ENCODE data around the gene NR2F6. TPM values are rescaled to one million over a fixed set of nuclear protein-coding genes. Genes with fewer than 3 reads are reported as not detected.
A peak's percentile ranks its signal among the peaks of the same experiment; 100 is the strongest.

Gene NR2F6
- total RNA-seq (ENCODE audit: unreplicated experiment) = 69.9 TPM
- long read RNA-seq, partial matches to known transcripts = 23 of 24 reads
- long read RNA-seq, other reads (novel, unspliced or antisense) = 0 of 24 reads

DNA sequence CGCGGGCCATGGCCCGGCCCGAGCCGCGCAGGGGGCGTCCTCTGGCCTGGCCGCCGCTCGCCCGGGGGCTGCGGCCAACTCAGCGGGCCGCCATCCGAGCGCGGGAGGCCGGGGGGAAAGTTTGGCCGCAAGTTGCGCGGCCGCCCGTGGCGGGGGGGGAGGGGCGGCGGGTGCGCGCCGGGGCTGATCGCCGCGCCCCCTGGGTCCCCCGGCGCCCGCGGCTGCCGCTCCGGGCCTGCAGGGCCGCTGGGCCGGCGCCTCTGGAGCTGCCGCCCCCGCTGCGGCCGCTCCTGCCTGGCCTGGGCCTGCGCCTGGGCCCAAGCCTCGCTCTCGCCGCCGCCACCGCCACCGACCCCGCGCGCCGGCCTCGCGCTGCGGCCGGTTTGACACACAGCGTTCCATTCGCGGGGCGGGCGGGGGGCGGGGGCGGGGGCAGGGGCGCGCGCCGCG, at the start of gene NR2F6:
Gene NR2F6 (minus strand): TSS at position 385 of the 450 bp plus-strand sequence. CDS start 699 bp downstream, outside the sequence.
- H3K36me3 Mint-ChIP-seq (ENCODE audit: low read depth, unreplicated experiment) = peaks cover 8% of the 10 kb centered on the region
- H3K9me3 Mint-ChIP-seq (ENCODE audit: unreplicated experiment) = no peaks in the 10 kb centered on the region
- peaks cover 29% of the 10 kb centered on the region for H3K27me3 Mint-ChIP-seq (ENCODE audit: unreplicated experiment)
- peak within 1 kb of the TSS; percentile 97 for H3K4me3 Mint-ChIP-seq (ENCODE audit: unreplicated experiment)
- H3K4me1 Mint-ChIP-seq (ENCODE audit: unreplicated experiment) = peaks cover 23% of the 10 kb centered on the region
- H3K27ac Mint-ChIP-seq (ENCODE audit: unreplicated experiment) = peak within 1 kb of the TSS; percentile 64
- DNase-seq (ENCODE audit: low spot score) = no peak
- TF ChIP-seq, protein P1, sequence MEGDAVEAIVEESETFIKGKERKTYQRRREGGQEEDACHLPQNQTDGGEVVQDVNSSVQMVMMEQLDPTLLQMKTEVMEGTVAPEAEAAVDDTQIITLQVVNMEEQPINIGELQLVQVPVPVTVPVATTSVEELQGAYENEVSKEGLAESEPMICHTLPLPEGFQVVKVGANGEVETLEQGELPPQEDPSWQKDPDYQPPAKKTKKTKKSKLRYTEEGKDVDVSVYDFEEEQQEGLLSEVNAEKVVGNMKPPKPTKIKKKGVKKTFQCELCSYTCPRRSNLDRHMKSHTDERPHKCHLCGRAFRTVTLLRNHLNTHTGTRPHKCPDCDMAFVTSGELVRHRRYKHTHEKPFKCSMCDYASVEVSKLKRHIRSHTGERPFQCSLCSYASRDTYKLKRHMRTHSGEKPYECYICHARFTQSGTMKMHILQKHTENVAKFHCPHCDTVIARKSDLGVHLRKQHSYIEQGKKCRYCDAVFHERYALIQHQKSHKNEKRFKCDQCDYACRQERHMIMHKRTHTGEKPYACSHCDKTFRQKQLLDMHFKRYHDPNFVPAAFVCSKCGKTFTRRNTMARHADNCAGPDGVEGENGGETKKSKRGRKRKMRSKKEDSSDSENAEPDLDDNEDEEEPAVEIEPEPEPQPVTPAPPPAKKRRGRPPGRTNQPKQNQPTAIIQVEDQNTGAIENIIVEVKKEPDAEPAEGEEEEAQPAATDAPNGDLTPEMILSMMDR (IDR thresholded peaks at IDR 0.05; ENCODE audit: unreplicated experiment) = no peak

DNA sequence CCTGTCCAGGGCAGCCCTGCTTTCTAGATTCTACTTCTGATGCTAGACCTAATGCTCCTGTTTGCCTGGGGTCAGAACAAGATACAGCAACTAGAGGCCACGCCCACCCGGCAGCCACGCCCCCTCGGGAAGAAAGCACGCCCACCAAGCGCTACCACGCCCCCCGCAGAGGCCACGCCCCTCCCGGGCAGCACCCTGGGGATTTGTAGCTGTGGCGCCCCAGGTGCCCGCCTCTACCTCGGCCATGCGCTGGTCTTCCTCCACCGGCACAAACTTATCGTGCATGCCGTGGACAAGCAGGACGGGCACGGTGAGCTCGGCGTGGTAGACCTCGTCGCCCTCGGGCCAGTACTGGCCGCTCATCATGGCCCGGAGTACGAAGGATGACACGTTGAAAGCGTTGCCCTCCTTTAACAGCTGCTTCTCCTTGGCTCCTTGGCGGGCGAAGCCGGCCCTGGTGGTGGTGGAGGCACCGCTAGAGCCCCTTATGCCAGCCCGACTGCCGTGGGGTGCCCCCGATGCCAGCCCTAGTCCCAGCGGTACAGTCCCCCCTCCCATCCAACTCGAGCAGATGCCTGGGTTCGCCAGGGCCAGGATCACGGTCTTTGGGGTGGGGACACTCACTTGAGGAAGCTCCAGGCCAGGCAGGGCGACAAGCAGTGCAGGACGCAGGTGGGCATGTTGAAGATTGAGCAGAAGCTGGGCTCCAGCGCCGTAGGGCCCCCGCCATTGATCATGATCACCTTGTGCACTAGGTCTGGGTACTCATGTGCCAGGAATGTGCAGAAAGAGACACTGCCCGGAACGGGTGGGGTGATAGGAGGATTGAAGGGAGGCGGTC, 48.6 kb upstream of the NR2F6 start:
- no peaks in the 10 kb centered on the region for H3K36me3 Mint-ChIP-seq (ENCODE audit: low read depth, unreplicated experiment)
- no peak overlapping the region for H3K4me3 Mint-ChIP-seq (ENCODE audit: unreplicated experiment)
- DNase-seq (ENCODE audit: low spot score) = peak; percentile 46
- no peaks in the 10 kb centered on the region for H3K4me1 Mint-ChIP-seq (ENCODE audit: unreplicated experiment)
- TF ChIP-seq, protein P1 (IDR thresholded peaks at IDR 0.05; ENCODE audit: unreplicated experiment) = no peak
- H3K9me3 Mint-ChIP-seq (ENCODE audit: unreplicated experiment) = no peaks in the 10 kb centered on the region
- peaks cover 3% of the 10 kb centered on the region for H3K27me3 Mint-ChIP-seq (ENCODE audit: unreplicated experiment)
- H3K27ac Mint-ChIP-seq (ENCODE audit: unreplicated experiment) = no peak overlapping the region

DNA sequence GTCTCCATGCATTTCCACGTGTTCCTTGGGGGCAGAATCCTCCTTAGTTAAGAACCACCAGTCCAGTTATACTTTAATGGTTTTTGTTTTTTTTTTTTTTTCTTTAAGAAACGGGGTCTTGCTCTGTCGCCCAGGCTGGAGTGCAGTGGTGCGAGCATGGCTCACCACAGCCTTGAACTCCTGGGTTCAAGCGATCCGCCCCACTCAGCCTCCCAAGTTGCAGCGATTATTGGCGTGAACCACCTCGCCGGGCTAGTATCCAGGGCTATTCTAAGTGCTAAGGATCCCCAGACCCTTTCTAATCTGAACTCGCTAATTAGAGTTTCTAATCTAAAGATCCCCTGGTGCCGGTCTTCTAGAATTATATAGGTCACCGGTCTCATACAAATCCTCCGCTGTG, 47.9 kb upstream of the NR2F6 start:
- H3K4me1 Mint-ChIP-seq (ENCODE audit: unreplicated experiment) = no peaks in the 10 kb centered on the region
- TF ChIP-seq, protein P1 (IDR thresholded peaks at IDR 0.05; ENCODE audit: unreplicated experiment) = no peak
- H3K36me3 Mint-ChIP-seq (ENCODE audit: low read depth, unreplicated experiment) = no peaks in the 10 kb centered on the region
- no peak for DNase-seq (ENCODE audit: low spot score)
- H3K9me3 Mint-ChIP-seq (ENCODE audit: unreplicated experiment) = no peaks in the 10 kb centered on the region
- H3K4me3 Mint-ChIP-seq (ENCODE audit: unreplicated experiment) = no peak overlapping the region
- H3K27ac Mint-ChIP-seq (ENCODE audit: unreplicated experiment) = no peak overlapping the region
- H3K27me3 Mint-ChIP-seq (ENCODE audit: unreplicated experiment) = peaks cover 3% of the 10 kb centered on the region

DNA sequence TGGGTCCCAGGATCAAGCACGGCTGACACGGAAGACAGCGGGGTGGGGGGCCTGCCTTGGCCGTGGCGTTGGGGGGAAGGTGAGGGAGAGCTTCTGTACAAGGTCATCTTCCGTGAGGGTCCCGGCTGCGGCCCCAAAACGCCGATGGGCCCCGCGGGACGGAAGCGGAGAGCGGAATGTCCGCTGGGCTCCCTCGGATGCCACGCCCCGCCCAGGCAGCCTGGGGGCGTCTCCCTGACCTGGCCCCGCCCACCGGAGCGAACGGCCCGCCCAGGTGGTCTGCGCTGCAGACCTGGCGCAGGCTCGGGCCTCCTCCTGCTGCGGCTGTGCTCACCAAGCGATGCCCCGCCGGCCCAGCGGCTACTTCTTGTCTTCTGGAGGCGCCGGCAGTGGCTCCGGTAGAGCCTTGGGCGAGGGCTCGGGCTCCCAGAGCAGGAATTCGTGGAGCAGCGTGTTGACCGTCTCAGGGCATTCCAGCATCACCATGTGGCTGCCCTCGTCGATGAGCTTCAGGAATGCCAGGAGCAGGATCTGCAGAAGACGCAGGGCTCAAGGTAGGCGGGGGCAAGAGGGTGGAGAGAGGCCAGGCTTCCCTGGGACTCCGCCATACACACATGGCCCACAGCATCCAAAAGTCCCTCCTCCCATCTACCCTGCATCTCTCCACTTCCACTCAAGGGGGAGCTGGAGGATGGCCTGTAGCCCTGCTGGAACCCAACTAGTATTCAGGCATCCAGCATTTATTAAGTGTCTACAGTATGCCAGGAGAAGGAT, 46.8 kb upstream of the NR2F6 start:
- Mint-ChIP-seq H3K27me3 (ENCODE audit: unreplicated experiment) (peaks cover 3% of the 10 kb centered on the region), H3K36me3 (ENCODE audit: low read depth, unreplicated experiment) (no peaks in the 10 kb centered on the region), H3K27ac (ENCODE audit: unreplicated experiment) (no peak overlapping the region), H3K9me3 (ENCODE audit: unreplicated experiment) (no peaks in the 10 kb centered on the region), H3K4me3 (ENCODE audit: unreplicated experiment) (peak overlapping the region; percentile 80), H3K4me1 (ENCODE audit: unreplicated experiment) (no peaks in the 10 kb centered on the region)
- peak; percentile 88 for DNase-seq (ENCODE audit: low spot score)
- TF ChIP-seq, protein P1 (IDR thresholded peaks at IDR 0.05; ENCODE audit: unreplicated experiment) = no peak

Measured in endothelial cell (in vitro differentiated cells).